K562 treated with DMSO at 1 percent for 24 hours (cell line): Measurements from ENCODE around the gene DDIT3. TPM values are rescaled to one million over a fixed set of nuclear protein-coding genes. Genes with fewer than 3 reads are reported as not detected.

Experiments
- total RNA-seq: library from RNA; unstranded; fragments of 300-600 nt; gene quantifications from 2 replicates; pipeline ENCODE4 v1.2.3, GENCODE V29; 2022; ENCODE audit warnings: low read depth; ENCODE audit not compliant: insufficient read depth

DDIT3 gene, protein sequence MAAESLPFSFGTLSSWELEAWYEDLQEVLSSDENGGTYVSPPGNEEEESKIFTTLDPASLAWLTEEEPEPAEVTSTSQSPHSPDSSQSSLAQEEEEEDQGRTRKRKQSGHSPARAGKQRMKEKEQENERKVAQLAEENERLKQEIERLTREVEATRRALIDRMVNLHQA
- 196 and 208 TPM in 2 replicates for total RNA-seq

DNA sequence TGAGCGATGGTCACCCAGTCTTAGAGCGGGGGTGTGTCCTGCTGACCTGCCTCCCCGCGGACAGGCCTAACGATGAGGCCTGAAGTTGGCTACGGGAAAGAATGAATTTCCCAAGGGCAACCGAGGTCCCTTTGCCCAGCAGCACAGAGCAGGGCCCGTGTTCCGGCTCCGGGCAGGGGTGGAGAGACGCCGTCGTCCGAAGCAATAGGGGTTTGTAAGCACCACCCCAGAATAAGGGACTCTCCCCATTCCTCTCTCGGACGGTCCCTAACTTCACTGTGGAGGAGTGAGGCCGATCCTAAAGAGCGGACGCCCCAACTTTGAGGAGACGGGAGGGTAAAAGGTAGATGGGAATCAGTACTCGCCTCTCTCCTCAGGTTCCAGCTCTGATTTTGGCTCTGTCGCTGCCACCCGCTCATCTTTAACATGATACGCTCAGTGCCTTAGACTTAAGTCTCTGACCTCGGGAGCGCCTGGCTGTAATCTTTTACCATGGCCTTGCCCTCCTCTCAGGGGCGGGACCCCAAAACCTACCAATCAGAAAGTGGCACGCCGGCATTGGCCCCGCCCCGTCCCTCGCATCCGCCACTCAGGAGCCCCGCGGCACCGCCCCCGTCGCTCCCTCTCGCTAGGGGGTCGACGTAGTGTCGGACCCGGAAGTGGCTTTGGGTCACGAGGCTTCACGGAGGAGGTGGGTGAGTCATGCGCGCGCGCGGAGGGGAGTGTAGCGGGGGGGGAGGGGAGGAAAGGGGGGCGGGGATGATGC is at the start of gene DDIT3:
Gene DDIT3, minus strand, starts transcription at position 462 of the 766 bp plus-strand sequence. CDS start 3,108 bp downstream, outside the sequence.

DNA sequence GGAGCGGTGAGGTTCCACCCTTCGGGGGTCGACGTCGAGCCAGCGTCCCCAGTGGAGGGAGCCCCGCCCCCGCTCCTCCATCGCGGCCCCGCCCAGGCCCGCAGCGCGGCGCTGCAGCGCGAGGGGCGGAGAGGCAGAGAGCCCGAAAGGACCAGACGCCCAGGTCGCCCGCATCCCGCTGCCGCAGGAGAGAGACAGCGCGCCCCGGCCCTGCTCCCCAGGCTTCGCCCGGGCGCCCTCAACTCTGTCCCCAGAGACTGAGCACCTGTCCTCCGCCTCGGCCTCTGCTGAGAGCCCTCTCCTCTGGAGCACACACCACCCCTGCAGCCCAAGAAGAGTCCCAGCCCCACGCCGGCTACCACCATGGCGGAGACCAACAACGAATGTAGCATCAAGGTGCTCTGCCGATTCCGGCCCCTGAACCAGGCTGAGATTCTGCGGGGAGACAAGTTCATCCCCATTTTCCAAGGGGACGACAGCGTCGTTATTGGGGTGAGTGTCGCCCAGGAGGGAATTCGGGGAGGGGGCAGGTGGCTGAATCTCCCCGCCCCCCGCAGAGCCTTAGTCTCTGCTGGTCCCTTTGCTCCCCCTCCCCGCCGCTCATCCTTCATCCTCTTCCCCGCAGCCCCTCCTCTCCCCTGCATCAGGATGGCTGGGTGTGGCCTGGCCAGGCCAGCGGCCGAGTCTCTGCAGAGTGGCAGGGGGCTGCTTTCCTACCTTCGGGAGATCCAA is 29.8 kb upstream of the DDIT3 start, which contains the start of gene KIF5A:
Gene KIF5A, plus strand, starts transcription at position 136 of the 732 bp plus-strand sequence. Its CDS starts 228 bp downstream, at position 364.

DNA sequence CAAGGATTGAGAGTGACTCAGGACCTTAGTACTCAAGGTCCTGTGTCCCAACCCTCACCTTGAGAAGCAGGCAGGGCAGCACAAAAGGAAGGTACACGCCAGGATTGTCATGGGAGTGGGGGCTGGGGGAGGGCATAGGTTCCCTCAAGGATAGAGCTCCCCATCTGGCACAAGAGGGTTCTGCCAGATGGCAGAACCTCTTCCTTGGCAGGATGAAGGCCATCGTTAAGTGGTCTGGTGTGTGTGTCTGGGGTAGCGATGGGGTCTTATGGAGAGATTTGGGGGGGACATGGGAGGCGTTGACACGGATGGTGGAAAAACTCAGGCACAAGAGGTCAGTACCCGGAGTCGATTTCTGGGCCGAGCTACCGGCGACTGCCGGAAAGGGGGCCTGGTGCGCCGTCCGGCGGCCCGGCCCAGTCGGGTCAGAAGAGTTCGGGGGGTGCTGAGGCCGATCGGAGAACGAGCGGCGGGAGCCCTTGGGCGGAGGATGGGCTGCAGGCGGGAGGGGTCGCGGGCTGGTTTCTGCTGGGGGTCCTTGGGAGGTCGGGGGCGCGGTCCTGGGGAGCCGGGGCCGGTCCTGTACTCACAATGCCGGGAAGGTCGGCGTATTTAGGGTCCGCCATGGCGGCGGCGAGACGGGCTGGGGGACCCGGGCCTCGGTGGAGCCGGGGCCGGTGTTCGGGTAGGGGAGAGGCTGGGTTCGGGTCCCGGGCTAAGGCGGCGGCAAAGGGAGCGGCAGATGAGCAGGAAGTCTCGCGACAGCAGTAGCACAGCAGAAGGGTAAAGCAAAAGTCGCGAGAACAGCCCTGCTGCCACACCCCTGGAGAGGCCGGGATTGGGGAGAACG is 26.3 kb upstream of the DDIT3 start, which contains the start of gene DCTN2:
Gene DCTN2, minus strand, starts transcription at position 755 of the 850 bp plus-strand sequence. Its CDS starts 129 bp downstream, at position 626.

DNA sequence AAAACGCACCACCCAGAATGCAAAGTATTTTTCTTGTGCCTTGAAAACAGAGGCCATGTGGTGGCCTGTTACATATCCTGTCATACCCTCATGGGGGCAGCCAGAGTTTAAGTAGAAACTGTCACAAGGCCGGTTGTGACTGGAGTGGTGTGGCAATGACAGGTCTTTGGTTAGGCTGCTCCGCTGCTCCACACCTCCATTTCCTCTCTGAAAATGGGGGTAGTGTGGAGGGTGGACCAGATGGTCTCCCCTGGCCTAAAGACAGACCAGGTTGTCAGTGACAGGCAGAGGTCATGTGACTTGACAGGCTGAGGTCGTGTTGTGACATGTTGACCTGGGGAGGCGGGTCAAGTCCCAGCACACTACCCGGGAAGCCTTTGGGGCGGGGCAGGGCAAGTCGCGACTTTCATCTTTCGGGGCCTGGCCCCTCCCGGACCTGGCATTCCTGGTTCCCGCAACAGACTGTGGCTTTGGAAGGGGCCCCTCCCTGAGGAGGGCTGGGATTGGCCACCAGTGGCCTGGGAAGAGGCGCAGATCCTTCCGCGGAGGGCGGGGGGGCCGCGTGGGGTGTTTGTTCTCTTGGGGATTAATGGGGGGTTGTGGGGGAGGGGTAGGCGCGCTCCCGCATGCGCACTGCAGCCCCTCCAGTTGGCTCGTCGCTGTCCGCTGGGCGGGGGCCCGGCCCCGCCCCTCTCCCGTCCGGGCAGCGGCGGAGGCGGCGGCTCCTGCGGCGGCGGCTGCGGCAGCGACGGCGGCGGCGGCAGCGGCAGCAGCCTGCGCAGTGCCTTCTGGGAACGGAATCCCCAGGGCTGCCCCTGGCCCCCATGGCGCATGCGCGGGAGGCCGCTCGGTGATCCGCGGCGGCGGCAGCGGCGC is 1.9 kb upstream of the DDIT3 start, which contains the start of gene MBD6:
Gene MBD6, plus strand, starts transcription at position 814 of the 876 bp plus-strand sequence. CDS start 1,480 bp downstream, outside the sequence.

DNA sequence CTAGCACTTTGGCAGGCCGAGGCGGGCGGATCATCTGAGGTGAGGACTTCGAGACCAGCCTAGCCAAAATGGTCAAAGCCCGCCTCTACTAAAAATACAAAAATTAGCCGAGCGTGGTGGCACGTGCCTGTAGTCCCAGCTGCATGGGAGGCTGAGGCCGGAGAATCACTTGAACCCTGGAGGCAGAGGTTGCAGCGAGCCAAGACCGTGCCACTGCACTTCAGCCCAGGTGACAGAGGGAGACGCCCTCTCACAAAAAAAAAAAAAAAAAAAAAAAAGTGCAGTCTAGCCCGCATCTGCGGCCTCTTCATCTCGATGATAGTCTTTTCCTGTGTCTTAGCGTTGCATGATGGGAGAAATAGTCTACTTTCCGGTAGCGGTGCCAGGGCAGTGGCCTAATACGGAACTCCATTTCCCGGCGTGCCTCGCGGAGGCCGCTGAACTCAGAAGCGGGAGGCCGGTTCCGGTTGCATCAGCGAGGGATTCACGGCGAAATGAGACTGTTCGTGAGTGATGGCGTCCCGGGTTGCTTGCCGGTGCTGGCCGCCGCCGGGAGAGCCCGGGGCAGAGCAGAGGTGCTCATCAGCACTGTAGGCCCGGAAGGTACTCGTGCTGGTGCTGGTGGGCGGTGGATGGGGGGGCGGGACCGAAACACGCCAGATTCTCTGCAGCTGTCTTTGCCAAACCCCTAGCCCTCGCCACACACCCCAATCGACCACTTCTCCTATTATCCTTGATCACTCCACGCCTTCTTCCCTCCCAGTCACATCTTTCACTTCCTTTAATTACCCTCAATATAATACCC is 32.5 kb downstream of the DDIT3 start, which contains the start of gene MARS1:
Gene MARS1, plus strand, starts transcription at position 472 of the 805 bp plus-strand sequence. Its CDS starts 23 bp downstream, at position 495.

DNA sequence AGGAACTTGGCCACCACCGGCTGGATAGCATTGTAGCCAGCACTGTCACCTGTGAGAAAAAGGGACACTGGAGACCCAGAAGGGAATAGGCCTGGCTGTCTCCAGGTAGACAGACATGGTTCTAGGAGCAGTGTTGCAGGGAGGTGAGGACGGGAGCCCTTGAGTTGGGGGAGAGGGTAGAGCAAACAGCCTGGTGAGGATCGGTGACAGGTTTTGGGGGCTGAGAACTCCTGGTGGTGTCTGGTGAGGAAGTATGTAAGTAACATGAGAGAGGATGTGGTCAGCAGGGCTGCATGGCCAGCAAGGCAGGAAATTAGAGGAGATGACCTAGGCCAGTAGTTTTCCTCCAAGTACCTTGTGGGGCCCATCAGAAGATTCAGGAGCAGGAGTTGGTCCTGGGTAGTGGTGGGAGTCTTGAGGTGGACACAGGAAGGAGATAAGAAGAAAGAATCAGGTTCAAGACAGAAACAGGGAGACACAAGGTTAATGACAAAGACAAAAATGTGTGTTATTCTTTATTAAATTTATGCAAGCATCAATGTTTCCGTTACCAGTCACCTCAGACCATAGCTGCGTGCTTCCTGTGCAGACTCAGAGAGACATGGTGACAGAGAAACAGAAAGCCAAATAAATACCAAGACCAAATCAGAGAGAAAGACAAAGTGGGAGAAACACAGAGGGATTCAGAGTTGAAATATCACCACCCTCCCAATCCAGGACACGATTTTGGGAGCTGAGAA is 40.8 kb downstream of the DDIT3 start, which contains the start of gene ARHGAP9:
Gene ARHGAP9, minus strand, starts transcription at position 491 of the 740 bp plus-strand sequence. Its CDS starts 460 bp downstream, at position 31.

Other genes starting within 250 kb of the DDIT3 start
- 23.0 and 24.6 TPM in 2 replicates for gene R3HDM2, start 89.5 kb downstream of the DDIT3 start, total RNA-seq
- gene INHBC, start 85.7 kb downstream of the DDIT3 start, total RNA-seq: 0.27 and 0.32 TPM in 2 replicates
- 63.1 and 79.5 TPM in 2 replicates for gene INHBE, start 65.2 kb downstream of the DDIT3 start, total RNA-seq
- gene GLI1, start 60.7 kb downstream of the DDIT3 start, total RNA-seq: 0.80 and 2.3 TPM in 2 replicates
- gene ARHGAP9, start 40.6 kb downstream of the DDIT3 start, total RNA-seq: 7.9 and 8.7 TPM in 2 replicates
- 479 TPM in 2 replicates for gene MARS1, start 32.4 kb downstream of the DDIT3 start, total RNA-seq
- 26.8 and 32.7 TPM in 2 replicates for gene MBD6, start 2.3 kb upstream of the DDIT3 start, total RNA-seq
- gene DCTN2, start 26.7 kb upstream of the DDIT3 start, total RNA-seq: 184 and 186 TPM in 2 replicates
- gene KIF5A, start 29.5 kb upstream of the DDIT3 start, total RNA-seq: 11.0 and 12.9 TPM in 2 replicates
- gene PIP4K2C, start 70.7 kb upstream of the DDIT3 start, total RNA-seq: 34.6 and 38.6 TPM in 2 replicates
- gene DTX3, start 84.3 kb upstream of the DDIT3 start, total RNA-seq: not detected in 2 replicates
- 16.4 and 17.6 TPM in 2 replicates for gene ARHGEF25, start 90.9 kb upstream of the DDIT3 start, total RNA-seq
- 67.2 and 69.6 TPM in 2 replicates for gene B4GALNT1, start 112.7 kb upstream of the DDIT3 start, total RNA-seq
- 291 and 302 TPM in 2 replicates for gene OS9, start 173.6 kb upstream of the DDIT3 start, total RNA-seq
- 0.38 and 0.45 TPM in 2 replicates for gene AGAP2, start 218.2 kb upstream of the DDIT3 start, total RNA-seq
- 17.6 and 19.4 TPM in 2 replicates for gene TSPAN31, start 224.5 kb upstream of the DDIT3 start, total RNA-seq
- gene CDK4, start 231.8 kb upstream of the DDIT3 start, total RNA-seq: 148 and 150 TPM in 2 replicates
- 12.7 and 13.9 TPM in 2 replicates for gene MARCHF9, start 234.6 kb upstream of the DDIT3 start, total RNA-seq
- 1.5 and 1.9 TPM in 2 replicates for gene CYP27B1, start 246.6 kb upstream of the DDIT3 start, total RNA-seq